ENCODE measurements around the gene PHYHD1.
A peak's percentile ranks its signal among the peaks of the same experiment; 100 is the strongest.

PHYHD1 gene

DNA sequence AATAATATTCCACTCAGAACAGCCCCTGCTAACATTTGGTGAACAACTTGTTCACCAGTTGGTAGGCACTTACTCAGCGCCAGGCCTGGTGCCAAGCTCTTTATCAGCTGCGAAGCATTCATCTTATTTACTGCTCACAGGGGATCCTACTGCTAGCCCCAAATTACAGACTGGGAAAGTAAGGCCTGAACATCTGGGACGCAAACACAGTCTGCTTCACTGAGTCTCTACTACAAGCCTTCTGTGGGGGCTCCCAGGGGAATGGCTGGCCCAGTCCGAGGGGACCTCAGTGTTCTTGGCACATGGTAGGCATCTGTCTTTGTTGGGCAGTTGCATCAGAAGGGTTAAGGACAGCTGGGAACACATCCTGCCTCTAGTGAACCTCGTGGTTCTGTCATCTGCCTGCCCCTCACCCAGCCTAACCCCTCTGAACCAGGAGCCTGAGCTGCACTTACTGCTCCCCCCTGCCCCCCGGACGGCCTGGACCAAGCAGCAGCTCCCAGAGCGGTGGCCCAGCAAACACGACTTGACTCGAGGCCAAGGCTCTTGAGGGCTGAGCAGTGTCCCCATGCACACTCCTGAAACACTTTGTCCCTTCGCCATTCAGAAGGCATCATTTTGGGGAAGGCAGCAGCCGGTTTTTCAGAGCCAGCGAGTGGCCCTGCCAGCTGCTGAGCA lies at the start of gene PHYHD1:
PHYHD1 (plus strand) TSS at position 602 of the 678 bp plus-strand sequence. CDS start 1,342 bp downstream, outside the sequence.
- no peak for DNase-seq (ENCODE audit: low spot score)

DNA sequence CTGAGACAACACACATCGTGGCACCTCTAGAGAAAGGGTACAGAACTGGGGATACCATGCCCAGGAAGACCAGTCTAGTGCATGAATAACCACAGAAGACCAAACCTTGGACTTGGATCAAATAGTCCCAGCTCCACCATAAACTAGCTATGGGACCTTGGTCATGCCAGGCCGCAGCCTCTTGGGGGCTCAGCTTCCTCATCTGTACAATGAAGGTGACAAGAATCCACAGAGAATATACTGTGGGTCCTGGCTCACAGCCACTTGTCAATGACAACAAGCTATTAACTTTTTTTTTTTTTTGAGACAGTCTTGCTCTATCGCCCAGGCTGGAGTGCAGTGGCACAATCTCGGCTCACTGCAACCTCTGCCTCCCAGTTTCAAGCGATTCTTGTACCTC lies 42.9 kb upstream of the PHYHD1 start:
- DNase-seq (ENCODE audit: low spot score) = no peak

DNA sequence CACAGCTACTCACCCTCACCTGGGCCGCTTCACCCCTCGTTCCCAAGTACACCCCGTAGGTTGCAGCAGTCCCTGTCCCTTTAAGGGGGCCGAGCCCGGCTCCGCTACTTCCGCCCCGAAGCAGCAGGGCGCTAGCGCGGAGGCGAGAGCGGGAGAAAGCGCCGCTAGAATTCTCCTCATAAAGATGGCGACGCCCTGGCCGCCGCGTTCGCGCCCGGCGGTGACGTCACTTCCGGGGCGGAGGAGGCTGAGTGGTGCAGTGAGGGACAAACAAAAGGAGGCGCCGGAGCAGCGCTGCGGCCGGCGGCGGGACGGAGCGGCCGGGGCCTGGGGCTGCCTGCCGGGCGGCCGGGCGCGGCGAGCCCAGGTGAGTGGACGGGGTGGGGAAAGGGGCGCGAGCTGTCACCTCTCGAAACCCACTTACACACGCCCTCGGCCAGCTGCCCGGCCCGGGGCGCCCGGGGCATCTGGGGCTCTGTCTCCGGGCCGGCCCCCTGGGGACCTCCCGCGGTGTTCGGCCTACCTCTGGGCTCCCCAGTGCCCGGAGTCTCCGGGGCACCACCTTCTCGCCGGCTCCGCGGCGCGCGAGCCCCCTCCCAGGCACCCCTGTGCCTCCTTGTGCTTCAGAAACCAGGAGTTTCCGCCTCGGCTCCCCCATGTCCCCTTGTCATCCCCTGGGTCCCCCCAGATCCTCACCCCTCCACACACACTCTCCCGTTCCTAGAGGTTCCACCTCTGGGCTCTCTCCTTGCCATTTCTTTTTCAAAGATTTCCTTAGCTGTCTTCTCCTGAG lies 38.7 kb upstream of the PHYHD1 start, which contains the start of the genes KYAT1 and LRRC8A:
KYAT1 (minus strand) TSS at position 67 of the 793 bp plus-strand sequence. CDS start 36,545 bp downstream, outside the sequence.
LRRC8A (plus strand) TSS at position 250 of the 793 bp plus-strand sequence. CDS start 25,032 bp downstream, outside the sequence.
- DNase-seq (ENCODE audit: low spot score) = peak; percentile 99

DNA sequence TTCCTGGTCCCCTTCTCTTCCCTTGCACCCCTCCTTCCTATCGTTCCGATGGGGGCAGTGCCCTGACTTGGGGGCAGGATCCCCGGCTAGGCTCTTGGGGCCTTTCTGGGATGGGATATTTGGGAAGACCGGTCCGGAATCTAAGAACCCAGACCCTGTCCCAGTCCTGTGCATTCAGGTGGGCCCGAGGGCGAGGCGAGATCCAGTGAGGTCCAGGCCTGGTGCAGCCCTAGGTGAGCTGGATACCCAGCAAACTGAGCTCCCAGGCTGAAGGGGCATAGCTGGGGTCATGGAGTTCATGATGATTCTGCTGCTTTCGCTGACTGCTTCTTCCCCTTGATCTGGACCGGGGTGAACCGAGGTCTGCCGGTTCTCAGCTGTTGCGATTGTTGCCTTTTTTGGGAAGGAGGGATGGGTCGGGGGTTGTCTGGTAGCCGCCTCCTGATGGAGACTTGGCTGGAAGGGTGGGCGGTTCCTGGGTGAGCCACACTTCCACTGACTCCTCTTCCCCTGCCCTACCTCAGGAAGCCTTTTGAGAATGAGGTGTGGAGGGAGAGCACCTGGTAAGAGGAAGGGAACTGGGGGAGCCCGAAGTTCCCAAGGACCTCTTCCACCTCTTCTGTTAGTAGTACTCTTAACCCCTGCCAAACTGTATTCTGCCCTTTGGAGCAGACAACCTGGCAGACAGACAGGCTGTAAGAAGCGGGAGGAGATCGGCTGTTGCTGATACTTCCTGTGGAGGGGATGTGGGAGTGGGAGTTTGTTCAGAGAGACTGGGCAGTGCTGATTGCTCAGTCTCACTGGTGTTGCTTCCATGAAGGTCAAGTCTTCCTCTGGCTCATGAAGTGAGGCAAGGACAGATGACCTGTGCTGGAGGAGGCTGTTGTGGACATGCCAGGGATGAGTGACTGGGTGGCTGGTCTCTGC lies 37.8 kb upstream of the PHYHD1 start:
- DNase-seq (ENCODE audit: low spot score) = peak; percentile 31

DNA sequence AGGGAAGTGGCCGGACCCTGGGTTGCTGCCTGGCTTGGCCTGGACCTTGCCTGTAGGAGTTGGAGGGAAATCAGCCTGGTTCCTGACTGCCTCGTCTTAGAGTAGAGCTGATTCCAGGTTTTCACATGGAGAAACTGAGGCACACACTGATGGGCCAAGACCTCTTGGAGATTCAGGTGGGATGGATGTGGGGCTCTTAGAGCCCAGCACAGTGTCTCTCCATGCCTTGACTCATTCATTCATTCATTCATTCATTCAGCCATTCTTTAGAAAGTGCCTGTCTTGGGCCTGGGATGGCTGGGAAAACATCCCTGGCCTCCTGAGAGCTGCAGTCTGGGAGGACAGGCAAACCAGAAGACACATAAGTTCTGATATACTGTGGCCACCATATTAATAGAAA lies 36.6 kb upstream of the PHYHD1 start:
- DNase-seq (ENCODE audit: low spot score) = no peak

DNA sequence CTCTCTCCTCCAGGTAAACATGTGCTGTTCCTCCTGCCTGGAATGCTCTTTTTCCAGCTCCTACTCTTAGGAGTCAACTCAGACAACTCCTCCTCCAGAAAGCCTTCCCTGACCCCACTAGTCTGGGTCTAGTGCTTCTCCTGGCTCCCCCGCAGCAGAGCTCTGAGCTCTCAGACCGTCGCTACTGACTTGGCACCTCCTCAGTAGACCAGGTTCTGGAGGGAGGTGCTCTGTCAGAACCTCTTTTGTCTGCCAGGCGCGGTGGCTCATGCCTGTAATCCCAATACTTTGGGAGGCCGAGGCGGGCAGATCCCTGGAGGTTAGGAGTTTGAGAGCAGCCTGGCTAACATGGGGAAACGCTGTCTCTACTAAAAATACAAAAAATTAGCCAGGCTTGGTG lies 35.4 kb upstream of the PHYHD1 start:
- no peak for DNase-seq (ENCODE audit: low spot score)

DNA sequence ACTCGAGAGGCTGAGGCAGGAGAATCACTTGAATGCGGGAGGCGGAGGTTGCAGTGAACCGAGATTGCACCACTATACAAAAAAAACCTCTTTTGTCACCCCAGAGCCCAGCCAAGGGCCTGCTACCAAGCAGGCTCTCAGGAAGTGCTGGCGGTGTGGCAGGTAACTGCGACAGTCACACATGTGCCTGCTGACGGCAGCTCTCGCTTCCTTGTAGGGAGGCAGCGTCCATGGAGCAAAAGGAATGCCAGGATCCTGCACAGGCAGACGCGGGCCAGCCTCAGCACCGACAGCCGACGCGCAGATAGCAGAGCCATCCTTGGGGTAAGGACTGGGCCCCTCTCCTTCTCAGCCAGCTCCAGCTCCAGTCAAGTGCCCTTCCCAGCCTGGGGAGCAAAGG lies 35.0 kb upstream of the PHYHD1 start:
- no peak for DNase-seq (ENCODE audit: low spot score)

DNA sequence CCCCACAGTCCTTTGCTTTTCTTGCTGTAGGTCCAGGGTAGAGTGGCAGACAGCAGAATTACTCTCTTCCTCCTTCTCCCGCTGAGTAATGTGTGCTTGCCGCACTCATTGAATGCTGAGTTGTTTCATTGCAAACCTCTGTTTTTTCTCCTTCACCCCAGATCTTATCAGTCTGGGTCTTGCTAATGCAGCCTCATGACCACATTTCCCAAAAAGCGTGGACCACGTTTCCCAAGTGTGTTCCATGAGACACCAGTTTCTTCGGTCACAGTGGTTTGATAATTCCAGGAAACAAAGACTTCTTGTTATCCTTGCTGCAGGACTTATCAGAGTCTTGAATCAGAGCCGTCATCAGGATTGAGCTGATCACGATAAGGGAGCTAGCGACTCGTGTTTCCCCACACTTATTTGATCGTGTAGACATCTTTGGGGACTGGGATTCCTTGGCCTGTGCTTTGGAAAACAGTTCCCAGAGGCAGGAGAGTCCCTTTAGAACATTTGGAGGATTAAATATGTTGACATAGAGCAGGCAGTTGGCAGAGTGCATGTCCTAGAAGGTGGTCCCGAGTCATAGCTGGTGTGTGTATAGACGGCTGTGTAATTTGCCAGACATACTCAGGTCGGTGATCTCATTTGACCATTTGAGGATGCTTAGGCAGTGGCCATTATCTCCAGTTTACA lies 34.4 kb upstream of the PHYHD1 start:
- peak; percentile 78 for DNase-seq (ENCODE audit: low spot score)

DNA sequence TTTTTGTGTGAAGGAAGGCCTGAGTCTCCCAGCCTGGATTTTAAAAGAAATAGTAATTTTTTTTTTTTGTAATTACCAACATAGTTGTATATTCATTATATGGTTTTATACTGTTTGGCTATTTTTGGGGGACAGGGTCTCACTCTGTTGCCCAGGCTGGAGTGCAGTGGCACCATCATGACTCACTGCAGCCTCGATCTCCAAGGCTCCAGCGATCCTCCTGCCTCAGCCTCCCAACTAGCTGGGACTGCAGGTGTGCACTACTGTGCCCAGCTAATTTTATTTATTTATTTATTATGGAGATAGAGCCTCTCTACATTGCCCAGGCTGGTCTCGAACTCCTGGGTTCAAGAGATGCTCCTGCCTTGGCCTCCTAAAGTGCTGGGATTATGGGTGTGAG lies 33.7 kb upstream of the PHYHD1 start:
- no peak for DNase-seq (ENCODE audit: low spot score)

DNA sequence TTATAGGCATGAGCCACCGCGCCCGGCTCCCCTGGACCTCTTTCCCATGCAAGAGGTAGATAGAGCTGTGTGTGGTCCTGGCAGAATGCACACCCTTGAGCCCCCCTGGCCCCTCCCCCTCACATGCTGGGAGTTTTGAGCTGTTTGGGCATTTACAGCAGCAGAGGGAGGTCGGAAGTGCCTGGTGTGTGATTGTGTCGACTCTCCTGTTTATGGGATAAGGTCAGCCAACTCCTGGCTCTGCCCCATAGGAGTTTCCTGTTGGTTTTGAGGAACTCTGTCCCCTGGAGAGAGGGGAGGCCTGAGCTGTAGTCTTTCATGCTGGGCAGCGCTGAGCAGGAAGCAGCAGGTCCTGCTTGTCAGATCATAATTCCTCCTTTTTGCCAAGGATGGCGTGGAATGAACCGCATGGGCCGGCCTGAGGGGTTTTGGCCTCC lies 32.9 kb upstream of the PHYHD1 start:
- no peak for DNase-seq (ENCODE audit: low spot score)

DNA sequence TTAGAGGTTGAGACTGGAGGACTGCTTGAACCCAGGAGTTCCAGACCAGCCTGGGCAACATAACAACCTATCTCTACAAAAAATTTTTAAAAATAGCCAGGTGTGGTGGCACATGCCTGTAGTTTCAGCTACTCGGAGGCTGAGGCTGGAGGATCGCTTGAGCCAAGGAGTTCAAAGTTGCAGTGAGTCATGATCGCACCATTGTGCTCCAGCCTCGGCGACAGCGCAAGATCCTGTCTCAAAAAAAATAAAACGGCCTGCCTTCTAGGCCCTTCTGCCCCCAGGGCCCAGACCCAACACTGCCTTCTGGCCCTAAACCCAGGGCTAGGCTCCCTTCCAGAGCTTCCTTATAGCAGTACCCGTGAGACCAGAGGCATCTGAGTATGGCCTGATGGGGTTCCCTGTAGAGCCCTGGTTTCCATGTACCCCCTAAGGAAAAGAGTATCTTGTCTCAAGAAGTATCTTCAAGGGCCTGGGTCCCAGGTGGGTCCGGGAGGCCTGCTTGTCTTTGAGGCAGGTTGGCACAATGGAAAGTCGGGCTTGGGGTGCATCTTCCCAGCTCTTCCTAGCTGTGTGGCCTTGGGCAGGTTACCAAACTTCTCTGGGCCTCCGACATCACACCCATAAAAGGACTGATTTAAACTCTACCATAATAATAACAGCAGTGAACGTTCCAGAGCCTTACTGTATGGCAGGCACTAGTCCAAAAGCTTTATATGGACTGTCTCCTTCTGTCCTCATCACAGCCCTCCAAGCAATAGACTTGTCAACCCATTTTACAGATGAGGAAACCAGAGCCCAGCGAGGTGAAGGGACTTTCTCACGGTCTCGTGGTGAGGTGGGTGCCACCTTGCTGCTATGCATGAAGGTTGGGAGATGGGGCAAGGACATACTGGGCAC lies 29.2 kb upstream of the PHYHD1 start:
- no peak for DNase-seq (ENCODE audit: low spot score)

DNA sequence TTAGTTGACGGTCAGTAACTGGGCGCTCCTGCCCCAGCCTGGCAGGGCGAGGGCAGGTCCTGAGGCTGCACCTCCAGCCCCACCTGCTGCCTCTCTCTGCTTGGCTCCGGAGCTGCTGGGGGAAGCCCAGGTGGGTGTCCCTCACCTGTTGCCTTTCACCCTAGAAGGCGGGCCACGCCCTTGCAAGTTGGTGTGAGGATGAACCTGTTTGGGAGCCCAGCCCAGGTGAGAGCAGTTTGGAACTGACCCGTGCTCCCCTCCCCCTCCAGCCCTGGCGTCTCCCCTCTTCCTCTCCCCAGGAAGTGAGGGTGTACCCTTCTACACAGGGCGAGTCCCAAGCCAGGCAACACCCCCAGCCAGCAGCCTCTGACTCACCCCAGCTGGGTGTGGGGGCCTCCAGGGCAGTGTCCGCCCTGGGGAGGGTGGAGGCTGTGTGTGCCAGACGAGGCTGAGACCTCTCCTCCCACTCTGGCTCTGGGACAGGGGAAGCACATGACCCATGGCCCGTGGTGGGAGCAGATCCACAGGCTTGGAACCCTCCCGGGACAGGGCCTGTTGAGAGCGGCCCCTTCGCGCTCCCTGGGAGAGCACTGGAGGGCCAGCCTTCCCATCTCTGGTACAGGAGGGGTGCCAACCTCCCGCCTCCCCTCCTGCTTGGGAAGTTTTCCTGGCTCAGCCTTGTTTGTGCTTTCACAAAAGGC lies 28.4 kb upstream of the PHYHD1 start:
- DNase-seq (ENCODE audit: low spot score) = peak; percentile 66

DNA sequence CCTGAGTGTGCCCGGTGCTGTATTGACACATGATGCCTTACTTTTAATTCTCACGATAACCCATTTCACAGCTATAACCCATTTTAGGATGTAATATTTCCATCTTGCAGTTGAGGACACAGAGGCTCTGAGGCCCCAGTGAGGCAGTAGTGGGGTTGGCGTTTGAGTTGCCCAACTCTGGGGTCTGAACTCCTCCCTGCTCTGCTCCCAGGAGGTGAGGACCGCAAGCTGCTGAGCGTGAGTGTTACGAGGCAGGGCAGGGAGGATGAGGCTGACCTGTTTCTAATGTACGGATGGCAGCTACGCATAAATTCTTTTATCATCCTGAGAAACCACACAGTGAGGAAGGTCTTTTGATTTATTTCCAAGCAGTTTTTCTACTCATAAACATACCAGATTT lies 27.4 kb upstream of the PHYHD1 start:
- no peak for DNase-seq (ENCODE audit: low spot score)

DNA sequence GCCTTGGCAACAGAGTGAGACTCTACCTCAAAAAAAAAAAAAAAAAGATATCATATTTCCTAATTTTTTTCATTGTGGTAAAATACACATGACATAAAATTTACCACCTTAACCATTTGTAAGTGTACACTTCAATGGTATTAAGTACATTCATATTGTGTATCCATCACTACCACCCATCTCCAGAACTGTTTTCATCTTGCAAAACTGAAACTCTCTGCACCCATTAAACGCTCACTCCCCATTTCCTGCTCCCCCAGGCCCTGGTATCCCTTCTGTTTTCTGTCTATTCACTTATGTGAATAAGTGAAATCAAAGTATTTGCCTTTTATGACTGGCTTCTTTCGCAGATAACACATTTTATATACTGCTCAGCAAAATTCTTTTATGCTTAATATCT lies 26.0 kb upstream of the PHYHD1 start:
- DNase-seq (ENCODE audit: low spot score) = no peak

DNA sequence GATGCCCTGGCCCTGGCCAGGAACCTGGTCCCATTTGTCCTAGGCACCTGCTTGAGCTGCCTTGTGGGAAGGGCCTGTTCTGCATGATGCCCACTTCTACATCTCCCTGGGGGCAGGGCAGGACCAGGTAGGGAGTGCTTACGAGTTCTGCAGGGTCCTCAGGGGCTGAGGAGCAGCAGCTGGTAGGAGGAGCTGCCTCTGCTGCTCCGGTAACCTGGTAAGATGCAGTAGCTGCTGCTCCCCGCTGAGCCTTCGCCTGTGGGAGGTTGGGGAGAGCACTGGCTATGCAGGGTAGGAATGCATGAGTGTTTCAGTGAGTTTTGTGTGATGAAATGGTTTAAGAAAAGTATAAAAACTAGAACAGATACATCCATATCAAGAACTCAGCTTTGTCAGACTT lies 25.2 kb upstream of the PHYHD1 start:
- DNase-seq (ENCODE audit: low spot score) = no peak

DNA sequence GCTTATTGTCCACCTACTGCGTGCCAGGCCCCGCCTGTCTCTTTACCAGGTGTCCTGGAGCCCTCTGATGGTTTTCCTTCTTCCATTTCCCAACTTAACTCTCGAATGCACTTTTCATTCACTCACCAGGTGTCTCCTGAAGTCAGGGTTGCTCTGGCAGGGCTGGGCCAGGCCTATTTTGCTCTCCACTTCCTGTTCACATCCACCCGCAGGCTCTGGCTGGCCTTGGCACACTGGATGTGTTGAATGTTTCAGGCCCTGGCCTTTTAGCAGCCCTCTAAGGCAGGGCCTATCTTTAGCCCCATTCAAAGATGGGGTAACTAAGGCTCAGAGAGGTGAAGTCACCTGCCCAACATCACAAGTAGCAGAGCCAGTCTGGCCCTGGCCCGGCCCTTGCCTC lies 22.4 kb upstream of the PHYHD1 start:
- DNase-seq (ENCODE audit: low spot score) = no peak

DNA sequence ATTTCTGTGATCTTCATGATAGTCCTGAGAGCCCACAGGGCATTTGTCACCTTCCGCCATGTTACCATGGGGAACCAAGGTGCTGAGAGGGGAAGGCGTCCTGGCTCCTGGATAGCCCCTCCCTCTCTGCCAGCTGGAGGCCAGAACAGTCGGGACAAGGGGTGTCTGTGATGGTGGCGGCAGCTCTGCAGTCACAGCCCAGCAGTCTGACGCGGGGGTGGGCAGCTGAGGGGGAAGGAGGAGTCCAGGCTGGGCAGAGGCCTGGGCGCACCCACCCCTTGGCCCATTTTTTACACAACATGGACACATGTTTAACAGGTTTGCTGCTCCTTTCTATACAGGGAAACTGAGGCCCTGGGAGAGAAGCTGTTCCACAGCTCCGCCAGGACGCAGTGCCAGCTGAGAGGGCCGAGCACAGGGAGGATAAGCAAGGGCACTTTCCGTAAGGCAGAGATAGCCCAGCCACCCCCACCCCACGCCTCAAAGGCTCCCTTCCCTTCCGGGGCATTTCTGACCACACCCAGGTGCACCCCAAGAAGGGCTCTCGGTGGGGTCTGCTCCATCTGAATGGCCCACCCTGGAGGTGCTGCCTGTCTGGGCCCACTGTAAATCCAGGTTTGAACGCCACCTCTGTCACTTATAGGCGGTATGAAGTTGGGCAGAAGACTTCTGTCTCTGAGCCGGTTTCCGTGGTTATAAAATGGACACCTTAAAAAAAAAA lies 21.8 kb upstream of the PHYHD1 start:
- DNase-seq (ENCODE audit: low spot score) = no peak

DNA sequence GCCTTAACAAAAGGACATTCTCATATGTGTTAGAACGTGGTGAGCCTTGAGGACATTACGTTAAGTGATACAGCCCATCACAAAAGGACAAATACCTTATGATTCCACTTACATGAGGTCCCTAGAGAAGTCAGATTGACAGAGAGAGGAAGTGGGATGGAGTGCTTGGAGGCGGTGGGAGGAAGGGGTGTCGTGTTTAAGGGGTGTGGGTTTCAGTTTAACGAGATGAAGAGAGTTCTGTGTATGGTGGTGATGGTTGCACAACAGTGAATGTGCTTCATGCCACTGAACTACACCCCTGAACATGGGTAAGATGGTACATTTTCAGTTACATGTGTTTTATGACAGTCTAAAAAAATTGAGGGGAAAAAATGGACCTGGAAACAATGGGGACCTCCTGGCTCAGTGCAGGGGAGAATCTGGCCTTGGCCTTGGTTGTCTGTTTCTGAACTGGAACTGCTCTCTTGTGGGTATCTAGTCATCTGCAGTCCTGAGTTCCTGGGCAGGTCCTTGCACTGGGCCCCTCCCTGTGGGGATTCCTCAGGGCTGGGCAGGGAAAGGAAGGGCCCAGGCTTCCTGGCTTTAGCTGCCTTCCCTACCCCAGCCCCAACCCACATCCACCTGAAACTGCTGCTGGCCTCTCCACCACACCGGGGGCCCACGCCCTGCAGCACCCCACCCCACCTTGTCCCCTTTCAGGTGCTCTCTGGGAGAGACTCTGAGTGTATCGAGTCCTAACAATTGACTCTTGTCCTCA lies 21.0 kb upstream of the PHYHD1 start:
- DNase-seq (ENCODE audit: low spot score) = no peak

DNA sequence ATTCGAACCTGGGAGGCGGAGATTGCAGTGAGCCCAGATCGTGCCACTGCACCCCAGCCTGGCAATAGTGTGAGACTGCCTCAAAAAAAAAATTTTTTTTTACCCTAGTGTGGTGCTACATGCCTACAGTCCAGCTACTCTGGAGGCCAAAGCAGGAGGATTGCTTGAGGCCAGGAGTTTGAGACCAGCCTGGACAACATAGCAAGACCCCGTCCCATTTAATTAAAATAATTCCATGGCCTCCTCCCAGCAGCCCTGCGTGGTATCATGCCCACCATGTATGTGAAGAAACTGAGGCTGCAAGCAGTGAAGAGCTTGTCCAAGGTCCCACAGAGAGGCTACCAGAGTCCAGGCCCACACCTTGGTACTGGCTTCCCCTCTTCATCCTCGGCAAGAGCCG lies 19.4 kb upstream of the PHYHD1 start:
- no peak for DNase-seq (ENCODE audit: low spot score)

Data from COLO829 (cell line).